T1000 (cell line): ENCODE data around the gene ETV6.

Experiments used
- DNase-seq: peaks from one replicate; lab custom pipeline; 2025; ENCODE audit warnings: mixed read lengths; lab: John Stamatoyannopoulos, UW

Gene ETV6

GRCh38 chr12:11645391-11645790, 4.1 kb upstream of the ETV6 start:
- DNase-seq = no peak

- peak; percentile 62 for DNase-seq
Observed at GRCh38 chr12:11648514-11649412, 711 bp upstream of the ETV6 start.

GRCh38 chr12:11650286-11651281, 1.1 kb downstream of the ETV6 start:
- no peak for DNase-seq

- DNase-seq = no peak
Observed at GRCh38 chr12:11651381-11651780, 1.9 kb downstream of the ETV6 start.

GRCh38 chr12:11651785-11652184, 2.3 kb downstream of the ETV6 start:
- DNase-seq = no peak

GRCh38 chr12:11652351-11653040, 3.0 kb downstream of the ETV6 start:
- no peak for DNase-seq

GRCh38 chr12:11653215-11653753, 3.8 kb downstream of the ETV6 start:
- no peak for DNase-seq

GRCh38 chr12:11654338-11654737, 4.9 kb downstream of the ETV6 start:
- DNase-seq = no peak

- no peak for DNase-seq
Observed at GRCh38 chr12:11654802-11655201, 5.3 kb downstream of the ETV6 start.

- no peak for DNase-seq
Observed at GRCh38 chr12:11655842-11656241, 6.4 kb downstream of the ETV6 start.

GRCh38 chr12:11656550-11656949, 7.1 kb downstream of the ETV6 start:
- no peak for DNase-seq

- DNase-seq = no peak
Observed at GRCh38 chr12:11657511-11657910, 8.0 kb downstream of the ETV6 start.

GRCh38 chr12:11658791-11659190, 9.3 kb downstream of the ETV6 start:
- DNase-seq = no peak

- DNase-seq = no peak
Observed at GRCh38 chr12:11660624-11661023, 11.2 kb downstream of the ETV6 start.

- no peak for DNase-seq
Observed at GRCh38 chr12:11661491-11662089, 12.1 kb downstream of the ETV6 start.

GRCh38 chr12:11662369-11662768, 12.9 kb downstream of the ETV6 start:
- DNase-seq = no peak

GRCh38 chr12:11663130-11663529, 13.7 kb downstream of the ETV6 start:
- DNase-seq = no peak

GRCh38 chr12:11664101-11664500, 14.6 kb downstream of the ETV6 start:
- no peak for DNase-seq

- DNase-seq = no peak
Observed at GRCh38 chr12:11666131-11667050, 16.9 kb downstream of the ETV6 start.

GRCh38 chr12:11667171-11667570, 17.7 kb downstream of the ETV6 start:
- DNase-seq = no peak
